ENCODE results near the gene STK32B. TPM values are rescaled to one million over a fixed set of nuclear protein-coding genes. Genes with fewer than 3 reads are reported as not detected.
"Not testable (repeated sequence)": the region's sequence is repeated elsewhere in the genome, so short reads cannot be mapped to it uniquely, and the experiment has no call there.

The STK32B gene
- total and polyA plus RNA-seq, 9 donors: 3.8 to 12.5 (median 5.8) TPM

- DNase-seq; H3K36me3 ChIP-seq (ENCODE audit: control insufficient read depth, insufficient read depth, low read length); H3K9me3 ChIP-seq (replicated peaks; ENCODE audit: control insufficient read depth, low read depth, low read length); H3K27ac ChIP-seq (ENCODE audit: low read length); H3K4me1 ChIP-seq (ENCODE audit: control insufficient read depth, insufficient read depth, low read length); H3K4me3 ChIP-seq (ENCODE audit: low read length); H3K27me3 ChIP-seq (ENCODE audit: control insufficient read depth, insufficient read depth, low read length): not testable (repeated sequence)
- WGBS (ENCODE audit: insufficient coverage): 73% methylated on average over 8 of the region's 9 CpGs
These were observed 246.9 kb downstream of the STK32B start for GRCh38 chr4:5298000-5298787.

- Histone ChIP-seq H3K4me1 (ENCODE audit: control insufficient read depth, insufficient read depth, low read length) (no peaks in the 10 kb centered on the region), H3K27me3 (ENCODE audit: control insufficient read depth, insufficient read depth, low read length) (no peaks in the 10 kb centered on the region), H3K27ac (ENCODE audit: low read length) (no peak overlapping the region), H3K9me3 (replicated peaks; ENCODE audit: control insufficient read depth, low read depth, low read length) (no peaks in the 10 kb centered on the region), H3K36me3 (ENCODE audit: control insufficient read depth, insufficient read depth, low read length) (no peaks in the 10 kb centered on the region), H3K4me3 (ENCODE audit: low read length) (no peak overlapping the region)
- no peak for DNase-seq
These were observed 249.0 kb downstream of the STK32B start for GRCh38 chr4:5300283-5300682.

GRCh38 chr4:5307928-5308327 lies 256.6 kb downstream of the STK32B start:
- no peak for DNase-seq
- H3K4me3 ChIP-seq (ENCODE audit: low read length): no peak overlapping the region
- no peaks in the 10 kb centered on the region for H3K4me1 ChIP-seq (ENCODE audit: control insufficient read depth, insufficient read depth, low read length)
- peaks cover 3% of the 10 kb centered on the region for H3K9me3 ChIP-seq (replicated peaks; ENCODE audit: control insufficient read depth, low read depth, low read length)
- WGBS (ENCODE audit: insufficient coverage): 91% methylated on average over 3 of the region's 3 CpGs
- H3K27me3 ChIP-seq (ENCODE audit: control insufficient read depth, insufficient read depth, low read length): no peaks in the 10 kb centered on the region
- H3K36me3 ChIP-seq (ENCODE audit: control insufficient read depth, insufficient read depth, low read length): no peaks in the 10 kb centered on the region
- no peak overlapping the region for H3K27ac ChIP-seq (ENCODE audit: low read length)

- H3K27me3 ChIP-seq (ENCODE audit: control insufficient read depth, insufficient read depth, low read length): no peaks in the 10 kb centered on the region
- H3K36me3 ChIP-seq (ENCODE audit: control insufficient read depth, insufficient read depth, low read length): no peaks in the 10 kb centered on the region
- 90% methylated on average over 2 of the region's 2 CpGs for WGBS (ENCODE audit: insufficient coverage)
- no peak overlapping the region for H3K27ac ChIP-seq (ENCODE audit: low read length)
- H3K9me3 ChIP-seq (replicated peaks; ENCODE audit: control insufficient read depth, low read depth, low read length): peaks cover 8% of the 10 kb centered on the region
- no peak overlapping the region for H3K4me3 ChIP-seq (ENCODE audit: low read length)
- DNase-seq: no peak
- H3K4me1 ChIP-seq (ENCODE audit: control insufficient read depth, insufficient read depth, low read length): no peaks in the 10 kb centered on the region
These were observed 271.0 kb downstream of the STK32B start for GRCh38 chr4:5322321-5322720.

GRCh38 chr4:5330339-5330989 lies 279.2 kb downstream of the STK32B start:
- no peaks in the 10 kb centered on the region for H3K36me3 ChIP-seq (ENCODE audit: control insufficient read depth, insufficient read depth, low read length)
- no peak overlapping the region for H3K4me3 ChIP-seq (ENCODE audit: low read length)
- peaks cover 9% of the 10 kb centered on the region for H3K9me3 ChIP-seq (replicated peaks; ENCODE audit: control insufficient read depth, low read depth, low read length)
- no peaks in the 10 kb centered on the region for H3K27me3 ChIP-seq (ENCODE audit: control insufficient read depth, insufficient read depth, low read length)
- H3K4me1 ChIP-seq (ENCODE audit: control insufficient read depth, insufficient read depth, low read length): no peaks in the 10 kb centered on the region
- no peak for DNase-seq
- 78% methylated on average over 1 of the region's 3 CpGs for WGBS (ENCODE audit: insufficient coverage)
- H3K27ac ChIP-seq (ENCODE audit: low read length): no peak overlapping the region

GRCh38 chr4:5337731-5338130 lies 286.5 kb downstream of the STK32B start:
- no peak for DNase-seq
- Histone ChIP-seq H3K36me3 (ENCODE audit: control insufficient read depth, insufficient read depth, low read length) (no peaks in the 10 kb centered on the region), H3K27ac (ENCODE audit: low read length) (no peak overlapping the region), H3K27me3 (ENCODE audit: control insufficient read depth, insufficient read depth, low read length) (no peaks in the 10 kb centered on the region), H3K9me3 (replicated peaks; ENCODE audit: control insufficient read depth, low read depth, low read length) (no peaks in the 10 kb centered on the region), H3K4me1 (ENCODE audit: control insufficient read depth, insufficient read depth, low read length) (no peaks in the 10 kb centered on the region), H3K4me3 (ENCODE audit: low read length) (no peak overlapping the region)
- WGBS (ENCODE audit: insufficient coverage): 33% methylated on average over 1 of the region's 2 CpGs

GRCh38 chr4:5338531-5338930 lies 287.3 kb downstream of the STK32B start:
- no peak for DNase-seq
- H3K9me3 ChIP-seq (replicated peaks; ENCODE audit: control insufficient read depth, low read depth, low read length): no peaks in the 10 kb centered on the region
- no CpG with 5 or more reads among the region's 1 CpG for WGBS (ENCODE audit: insufficient coverage)
- no peak overlapping the region for H3K4me3 ChIP-seq (ENCODE audit: low read length)
- no peak overlapping the region for H3K27ac ChIP-seq (ENCODE audit: low read length)
- no peaks in the 10 kb centered on the region for H3K36me3 ChIP-seq (ENCODE audit: control insufficient read depth, insufficient read depth, low read length)
- no peaks in the 10 kb centered on the region for H3K4me1 ChIP-seq (ENCODE audit: control insufficient read depth, insufficient read depth, low read length)
- H3K27me3 ChIP-seq (ENCODE audit: control insufficient read depth, insufficient read depth, low read length): no peaks in the 10 kb centered on the region

- Histone ChIP-seq H3K9me3 (replicated peaks; ENCODE audit: control insufficient read depth, low read depth, low read length) (no peaks in the 10 kb centered on the region), H3K27me3 (ENCODE audit: control insufficient read depth, insufficient read depth, low read length) (no peaks in the 10 kb centered on the region), H3K4me3 (ENCODE audit: low read length) (no peak overlapping the region), H3K36me3 (ENCODE audit: control insufficient read depth, insufficient read depth, low read length) (no peaks in the 10 kb centered on the region), H3K27ac (ENCODE audit: low read length) (peak overlapping the region; percentile 17), H3K4me1 (ENCODE audit: control insufficient read depth, insufficient read depth, low read length) (no peaks in the 10 kb centered on the region)
- peak; percentile 16 for DNase-seq
- 38% methylated on average over 4 of the region's 6 CpGs for WGBS (ENCODE audit: insufficient coverage)
These were observed 289.7 kb downstream of the STK32B start for GRCh38 chr4:5340991-5341451.

GRCh38 chr4:5341526-5341925 lies 290.2 kb downstream of the STK32B start:
- H3K36me3 ChIP-seq (ENCODE audit: control insufficient read depth, insufficient read depth, low read length): no peaks in the 10 kb centered on the region
- no peaks in the 10 kb centered on the region for H3K9me3 ChIP-seq (replicated peaks; ENCODE audit: control insufficient read depth, low read depth, low read length)
- no peaks in the 10 kb centered on the region for H3K27me3 ChIP-seq (ENCODE audit: control insufficient read depth, insufficient read depth, low read length)
- no peaks in the 10 kb centered on the region for H3K4me1 ChIP-seq (ENCODE audit: control insufficient read depth, insufficient read depth, low read length)
- no peak overlapping the region for H3K4me3 ChIP-seq (ENCODE audit: low read length)
- H3K27ac ChIP-seq (ENCODE audit: low read length): no peak overlapping the region
- no peak for DNase-seq
- 87% methylated on average over 2 of the region's 6 CpGs for WGBS (ENCODE audit: insufficient coverage)

GRCh38 chr4:5355846-5356245 lies 304.6 kb downstream of the STK32B start:
- Histone ChIP-seq H3K27me3 (ENCODE audit: control insufficient read depth, insufficient read depth, low read length) (no peaks in the 10 kb centered on the region), H3K27ac (ENCODE audit: low read length) (no peak overlapping the region), H3K36me3 (ENCODE audit: control insufficient read depth, insufficient read depth, low read length) (no peaks in the 10 kb centered on the region), H3K4me1 (ENCODE audit: control insufficient read depth, insufficient read depth, low read length) (no peaks in the 10 kb centered on the region), H3K9me3 (replicated peaks; ENCODE audit: control insufficient read depth, low read depth, low read length) (no peaks in the 10 kb centered on the region), H3K4me3 (ENCODE audit: low read length) (no peak overlapping the region)
- no peak for DNase-seq

All from muscle of leg (tissue), 11 donors.